ENCODE measurements around the gene FOXP1. TPM values are rescaled to one million over a fixed set of nuclear protein-coding genes. Genes with fewer than 3 reads are reported as not detected.

Gene FOXP1
- total and polyA plus RNA-seq, 3 donors from 2014 or later = 37.8 to 105 (median 75.9) TPM

DNA sequence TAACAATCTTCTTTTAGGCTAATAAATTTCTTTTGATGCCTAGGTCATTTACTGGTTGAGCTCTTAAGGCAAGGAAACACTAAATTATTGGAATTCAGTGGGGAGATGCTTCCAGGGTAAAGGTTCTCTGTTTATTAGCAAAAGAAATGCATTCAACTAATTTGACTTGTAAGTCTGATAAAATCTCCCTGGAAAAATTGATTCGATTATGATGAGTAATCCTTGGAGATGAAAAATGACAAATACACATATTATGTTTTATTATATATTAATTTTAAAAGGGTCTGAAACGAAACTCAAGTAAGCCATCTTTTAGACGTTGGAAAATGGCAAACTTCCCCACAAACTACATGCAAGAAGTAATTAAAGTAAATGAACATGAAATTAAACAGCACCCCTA is 328.0 kb downstream of the FOXP1 start:
- DNase-seq = no peak
- Histone ChIP-seq H3K4me1 (no peaks in the 10 kb centered on the region), H3K9me3 (no peaks in the 10 kb centered on the region), H3K27ac (no peak overlapping the region), H3K27me3 (no peaks in the 10 kb centered on the region), H3K36me3 (ENCODE audit: low read depth, missing control alignments) (no peaks in the 10 kb centered on the region), H3K4me3 (no peak overlapping the region)
- 82 to 92% methylated on average over 3 of the region's 3 CpGs for whole genome bisulfite sequencing, 2 donors
- TF ChIP-seq POLR2A (IDR thresholded peaks at IDR 0.05) = no peak
- TF ChIP-seq, protein P1, sequence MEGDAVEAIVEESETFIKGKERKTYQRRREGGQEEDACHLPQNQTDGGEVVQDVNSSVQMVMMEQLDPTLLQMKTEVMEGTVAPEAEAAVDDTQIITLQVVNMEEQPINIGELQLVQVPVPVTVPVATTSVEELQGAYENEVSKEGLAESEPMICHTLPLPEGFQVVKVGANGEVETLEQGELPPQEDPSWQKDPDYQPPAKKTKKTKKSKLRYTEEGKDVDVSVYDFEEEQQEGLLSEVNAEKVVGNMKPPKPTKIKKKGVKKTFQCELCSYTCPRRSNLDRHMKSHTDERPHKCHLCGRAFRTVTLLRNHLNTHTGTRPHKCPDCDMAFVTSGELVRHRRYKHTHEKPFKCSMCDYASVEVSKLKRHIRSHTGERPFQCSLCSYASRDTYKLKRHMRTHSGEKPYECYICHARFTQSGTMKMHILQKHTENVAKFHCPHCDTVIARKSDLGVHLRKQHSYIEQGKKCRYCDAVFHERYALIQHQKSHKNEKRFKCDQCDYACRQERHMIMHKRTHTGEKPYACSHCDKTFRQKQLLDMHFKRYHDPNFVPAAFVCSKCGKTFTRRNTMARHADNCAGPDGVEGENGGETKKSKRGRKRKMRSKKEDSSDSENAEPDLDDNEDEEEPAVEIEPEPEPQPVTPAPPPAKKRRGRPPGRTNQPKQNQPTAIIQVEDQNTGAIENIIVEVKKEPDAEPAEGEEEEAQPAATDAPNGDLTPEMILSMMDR (IDR thresholded peaks at IDR 0.05) = no peak
- intact Hi-C loops (cut with DNase I; ENCODE audit: low total_unique reads) = no loop called here

DNA sequence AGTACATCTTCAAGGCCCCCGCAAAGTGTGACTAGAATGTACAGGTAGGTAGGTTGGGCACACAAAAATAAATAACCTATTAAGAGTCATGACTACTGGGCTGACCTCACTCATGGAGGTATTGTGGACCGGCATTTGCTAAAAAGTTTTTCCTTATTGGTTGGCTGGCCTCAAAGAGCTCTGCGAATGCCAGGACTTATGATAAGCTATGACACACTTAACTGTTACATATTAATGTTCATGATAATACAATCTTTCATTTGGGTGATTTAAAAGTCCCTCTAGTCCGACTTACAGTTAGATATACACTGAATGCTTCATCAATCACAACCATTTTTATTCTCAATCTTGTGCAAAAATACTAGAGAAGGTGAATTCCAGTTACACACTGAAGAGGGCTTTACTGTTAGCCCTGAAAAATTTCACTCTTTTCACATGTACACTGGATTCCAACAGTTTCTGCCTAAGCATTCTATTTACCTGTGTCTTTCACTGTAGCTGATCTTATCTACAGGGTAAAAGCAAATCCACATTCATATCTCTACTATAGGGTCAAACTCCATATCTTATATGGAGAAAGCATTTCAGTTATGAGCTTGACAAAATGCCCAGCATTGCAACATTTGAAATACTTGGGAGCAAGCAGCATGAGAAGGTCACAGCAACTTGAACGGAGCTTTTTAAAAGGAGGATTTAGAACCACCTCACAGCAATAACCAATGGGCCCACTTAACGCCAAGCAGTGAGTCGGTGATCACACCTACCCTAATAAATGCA is 329.1 kb downstream of the FOXP1 start:
- Histone ChIP-seq H3K4me1 (no peaks in the 10 kb centered on the region), H3K4me3 (no peak overlapping the region), H3K36me3 (ENCODE audit: low read depth, missing control alignments) (no peaks in the 10 kb centered on the region), H3K27me3 (no peaks in the 10 kb centered on the region), H3K27ac (no peak overlapping the region), H3K9me3 (no peaks in the 10 kb centered on the region)
- intact Hi-C loops (cut with DNase I; ENCODE audit: low total_unique reads) = no loop called here
- WGBS, 2 donors = 69 to 80% methylated on average over 7 of the region's 7 CpGs
- TF ChIP-seq, protein P1 (IDR thresholded peaks at IDR 0.05) = no peak
- TF ChIP-seq POLR2A (IDR thresholded peaks at IDR 0.05) = no peak
- no peak for DNase-seq

DNA sequence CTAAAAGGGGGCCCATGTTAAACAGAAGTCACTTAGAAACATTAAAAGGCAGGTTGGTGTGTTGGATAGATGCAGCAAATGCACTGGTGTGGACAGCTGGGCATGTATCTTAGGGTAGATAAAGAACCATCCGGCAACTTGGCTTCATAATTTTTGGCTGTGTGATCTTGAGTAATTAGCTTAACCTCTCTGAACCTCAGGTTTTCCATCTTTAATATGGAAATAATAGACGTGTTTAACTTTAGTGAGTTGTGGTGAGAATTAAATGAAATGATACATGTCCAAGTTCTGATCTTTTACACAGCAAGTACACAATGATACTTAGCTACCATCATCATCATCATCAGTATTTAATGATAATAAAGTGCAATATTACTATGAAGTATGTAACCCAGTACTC is 330.4 kb downstream of the FOXP1 start:
- no peak overlapping the region for H3K27ac ChIP-seq
- intact Hi-C loops (cut with DNase I; ENCODE audit: low total_unique reads) = no loop called here
- WGBS, 2 donors = 76 to 87% methylated on average over 2 of the region's 2 CpGs

DNA sequence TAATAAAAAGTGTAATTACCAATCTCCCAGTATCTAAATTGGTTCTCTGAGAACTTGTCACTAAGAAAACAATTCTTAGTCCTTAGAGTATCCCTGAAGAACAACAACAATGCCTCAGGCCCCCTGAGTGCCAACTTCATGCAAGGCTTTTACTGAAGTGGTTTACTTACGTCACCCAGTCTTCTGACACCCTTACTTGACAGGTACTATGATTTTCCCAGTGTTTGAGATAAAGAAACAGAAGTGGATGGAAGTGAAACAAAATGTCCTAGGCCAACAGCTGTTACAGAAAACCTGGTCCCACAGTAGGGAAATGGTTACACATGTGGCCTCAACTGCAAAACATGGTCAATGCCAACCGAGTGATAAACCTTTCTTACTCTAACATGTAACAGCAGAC is 331.1 kb downstream of the FOXP1 start:
- TF ChIP-seq POLR2A (IDR thresholded peaks at IDR 0.05) = no peak
- TF ChIP-seq, protein P1 (IDR thresholded peaks at IDR 0.05) = no peak
- intact Hi-C loops (cut with DNase I; ENCODE audit: low total_unique reads) = no loop called here
- Histone ChIP-seq H3K4me3 (no peak overlapping the region), H3K4me1 (peaks cover 3% of the 10 kb centered on the region), H3K27me3 (no peaks in the 10 kb centered on the region), H3K27ac (no peak overlapping the region), H3K36me3 (ENCODE audit: low read depth, missing control alignments) (no peaks in the 10 kb centered on the region), H3K9me3 (no peaks in the 10 kb centered on the region)
- no peak for DNase-seq
- 78 to 80% methylated on average over 2 of the region's 2 CpGs for WGBS, 2 donors

More for the DNA sequence above, 330.4 kb downstream of the FOXP1 start:
- no peaks in the 10 kb centered on the region for H3K36me3 ChIP-seq (ENCODE audit: low read depth, missing control alignments)
- H3K4me3 ChIP-seq = no peak overlapping the region
- DNase-seq = no peak
- no peaks in the 10 kb centered on the region for H3K4me1 ChIP-seq
- no peaks in the 10 kb centered on the region for H3K27me3 ChIP-seq
- TF ChIP-seq, protein P1 (IDR thresholded peaks at IDR 0.05) = no peak
- no peak for TF ChIP-seq POLR2A (IDR thresholded peaks at IDR 0.05)
- no peaks in the 10 kb centered on the region for H3K9me3 ChIP-seq
